GM23338 (cell line): Measurements from ENCODE around the gene AGAP1. TPM values are rescaled to one million over a fixed set of nuclear protein-coding genes. Genes with fewer than 3 reads are reported as not detected.

Experiments used
- ATAC-seq: fragments of 200-7000 bp; cut with Tn5 transposase; 3 replicates; pipeline ENCODE4 v1.9.1; 2020
- DNase-seq: peaks from one replicate; pipeline ENCODE4 v3.0.0-alpha.2; 2015; ENCODE audit warnings: low spot score
- H2AFZ ChIP-seq: fragments of 200-600 bp; sonication (generic); 2 replicates; pipeline ENCODE4 v1.8.0; 2016; ENCODE audit warnings: antibody characterized with exemption, mild to moderate bottlenecking, moderate library complexity
- H3F3A ChIP-seq: fragments of 200-600 bp; sonication (generic); replicated peaks from 2 replicates; pipeline ENCODE4 v1.8.0; 2017; ENCODE audit warnings: antibody characterized with exemption, mixed run types, low read depth
- H3K27ac ChIP-seq: fragments of 200-600 bp; sonication (generic); 2 replicates; pipeline ENCODE4 v1.6.1; 2016; ENCODE audit warnings: low read depth
- H3K27me3 ChIP-seq: fragments of 200-600 bp; sonication (generic); 2 replicates; pipeline ENCODE4 v1.8.0; 2016; ENCODE audit warnings: mild to moderate bottlenecking, mixed run types, moderate library complexity; ENCODE audit not compliant: insufficient read depth
- H3K36me3 ChIP-seq: fragments of 200-600 bp; sonication (generic); 2 replicates; pipeline ENCODE4 v1.8.0; 2016; ENCODE audit warnings: mild to moderate bottlenecking; ENCODE audit not compliant: insufficient read depth
- H3K4me1 ChIP-seq: fragments of 200-600 bp; sonication (generic); 2 replicates; pipeline ENCODE4 v1.8.0; 2016; ENCODE audit warnings: mild to moderate bottlenecking, moderate library complexity; ENCODE audit not compliant: insufficient read depth
- H3K4me2 ChIP-seq: fragments of 200-600 bp; sonication (generic); 2 replicates; pipeline ENCODE4 v1.7.1; 2017; ENCODE audit warnings: mixed run types
- H3K4me3 ChIP-seq: fragments of 200-600 bp; sonication (generic); 2 replicates; pipeline ENCODE4 v1.6.1; 2016; ENCODE audit warnings: mixed run types
- H3K79me2 ChIP-seq: fragments of 200-600 bp; sonication (generic); replicated peaks from 2 replicates; pipeline ENCODE4 v1.8.0; 2017; ENCODE audit warnings: mild to moderate bottlenecking; ENCODE audit not compliant: insufficient read depth
- H3K9me2 ChIP-seq: fragments of 200-600 bp; sonication (generic); 2 replicates; pipeline ENCODE4 v1.8.0; 2017; ENCODE audit not compliant: insufficient read depth
- H4K20me1 ChIP-seq: fragments of 200-600 bp; sonication (generic); replicated peaks from 2 replicates; pipeline ENCODE4 v1.8.0; 2017; ENCODE audit warnings: mild to moderate bottlenecking; ENCODE audit not compliant: insufficient read depth
- H3K27ac Mint-ChIP-seq: 2 replicates; pipeline ENCODE4 v1.8.0; 2020; ENCODE audit warnings: inconsistent platforms, mild to moderate bottlenecking, moderate library complexity, mixed read lengths
- H3K27me3 Mint-ChIP-seq: 3 replicates; pipeline ENCODE4 v1.8.0; 2022; ENCODE audit warnings: low read depth, mild to moderate bottlenecking, moderate library complexity, mixed read lengths, inconsistent platforms; ENCODE audit not compliant: insufficient read depth, poor library complexity
- H3K36me3 Mint-ChIP-seq: 3 replicates; pipeline ENCODE4 v1.8.0; 2021; ENCODE audit warnings: low read depth, mild to moderate bottlenecking, inconsistent platforms, moderate library complexity, mixed read lengths
- H3K4me1 Mint-ChIP-seq: 3 replicates; pipeline ENCODE4 v1.8.0; 2020; ENCODE audit warnings: mild to moderate bottlenecking, inconsistent platforms, mixed read lengths
- H3K4me3 Mint-ChIP-seq: 3 replicates; pipeline ENCODE4 v1.8.0; 2021; ENCODE audit warnings: moderate library complexity, mild to moderate bottlenecking, inconsistent platforms, mixed read lengths
- H3K9me3 Mint-ChIP-seq: 3 replicates; pipeline ENCODE4 v1.8.0; 2020; ENCODE audit warnings: moderate library complexity, mild to moderate bottlenecking, inconsistent platforms, mixed read lengths
- CREB1 ChIP-seq: fragments of 250-450 bp; sonication (Bioruptor Pico); IDR thresholded peaks from 2 replicates; pipeline ENCODE4 v1.5.0; 2020; ENCODE audit warnings: low read depth, mild to moderate bottlenecking, moderate library complexity
- CTCF ChIP-seq, 2 experiments: fragments of 200-600 bp in 1 of 2; sonication (generic) in 1 of 2; conservative IDR thresholded peaks; 2 replicates each; pipeline versions ENCODE4 v1.5.1 to v1.6.1; 2016 to 2017; ENCODE audit warnings: antibody characterized with exemption in 2 of 2, low read depth in 2 of 2, mild to moderate bottlenecking in 2 of 2, moderate library complexity in 1 of 2
- EZH2 ChIP-seq: fragments of 200-600 bp; sonication (generic); IDR thresholded peaks from one replicate; pipeline ENCODE4 v1.8.0; 2017; ENCODE audit warnings: antibody characterized with exemption, mild to moderate bottlenecking, low read depth; ENCODE audit not compliant: unreplicated experiment
- EZH2phosphoT487 ChIP-seq: fragments of 200-600 bp; sonication (generic); IDR thresholded peaks from one replicate; pipeline ENCODE4 v1.8.1; 2018; ENCODE audit warnings: antibody characterized with exemption; ENCODE audit not compliant: unreplicated experiment
- ZNF114 ChIP-seq: fragments of 250-450 bp; sonication (Bioruptor Pico); IDR thresholded peaks from 2 replicates; pipeline ENCODE4 v1.5.0; 2020; ENCODE audit warnings: mild to moderate bottlenecking, moderate library complexity
- polyA plus RNA-seq: library from polyadenylated mRNA; unstranded; fragments of >200 nt; fragmentation: Nextera tagmentation; extraction: Ambion mirVana; gene quantifications from 2 replicates; pipeline ENCODE4 v1.2.1, GENCODE V29; 2016
- total RNA-seq: library from RNA; depleted of rRNA; stranded (reverse); fragments of >200 nt; shearing (Covaris generic); gene quantifications from 2 replicates; pipeline ENCODE4 v1.2.3, GENCODE V29; 2014
- TF ChIP-seq, protein P1 (sequence below): fragments of 250-450 bp; sonication (Bioruptor Pico); IDR thresholded peaks from 2 replicates; pipeline ENCODE4 v1.5.0; 2020; ENCODE audit warnings: mild to moderate bottlenecking, moderate library complexity
- TF ChIP-seq, protein P2 (sequence below): IDR thresholded peaks from 2 replicates; pipeline ENCODE4 v1.6.1; 2016; ENCODE audit warnings: antibody characterized with exemption

The AGAP1 gene
- total and polyA plus RNA-seq, 2 experiments from 2014 or later: 13.3 to 27.9 TPM

GRCh38 chr2:236124182-236124893, 630.5 kb downstream of the AGAP1 start:
- peaks cover 3% of the 10 kb centered on the region; the same call in 1 of the 3 replicates for H3K36me3 Mint-ChIP-seq
- Histone ChIP-seq H3K27me3 (no peaks in the 10 kb centered on the region; the same call in 1 of the 2 replicates), H3K4me2 (no peak overlapping the region), H3F3A (0 out of 2 replicates have a peak, but pooled peaks cover 4% of the 10 kb centered on the region), H3K4me3 (no peak overlapping the region), H3K9me2 (no peaks in the 10 kb centered on the region), H3K4me1 (peaks cover 2% of the 10 kb centered on the region), H2AFZ (no peak overlapping the region), H3K27ac (no peak overlapping the region), H3K36me3 (no peaks in the 10 kb centered on the region), H3K79me2 (no peaks in the 10 kb centered on the region), H4K20me1 (peaks cover 3% of the 10 kb centered on the region; the same call in 1 of the 2 replicates)
- ATAC-seq (no peak), DNase-seq (no peak)
- peaks cover 30% of the 10 kb centered on the region for H3K4me1 Mint-ChIP-seq
- no peaks in the 10 kb centered on the region; the same call in 2 of the 3 replicates for H3K9me3 Mint-ChIP-seq
- H3K27me3 Mint-ChIP-seq: peaks cover 18% of the 10 kb centered on the region
- no peak overlapping the region for H3K27ac Mint-ChIP-seq
- no peak overlapping the region for H3K4me3 Mint-ChIP-seq
- TF ChIP-seq EZH2phosphoT487 (no peak), ZNF114 (no peak), CREB1 (no peak), EZH2 (no peak), CTCF (conservative IDR thresholded peaks at IDR 0.05; ENCODE audit: low read depth in 2 of 2) (no peak)
- TF ChIP-seq, protein P1, sequence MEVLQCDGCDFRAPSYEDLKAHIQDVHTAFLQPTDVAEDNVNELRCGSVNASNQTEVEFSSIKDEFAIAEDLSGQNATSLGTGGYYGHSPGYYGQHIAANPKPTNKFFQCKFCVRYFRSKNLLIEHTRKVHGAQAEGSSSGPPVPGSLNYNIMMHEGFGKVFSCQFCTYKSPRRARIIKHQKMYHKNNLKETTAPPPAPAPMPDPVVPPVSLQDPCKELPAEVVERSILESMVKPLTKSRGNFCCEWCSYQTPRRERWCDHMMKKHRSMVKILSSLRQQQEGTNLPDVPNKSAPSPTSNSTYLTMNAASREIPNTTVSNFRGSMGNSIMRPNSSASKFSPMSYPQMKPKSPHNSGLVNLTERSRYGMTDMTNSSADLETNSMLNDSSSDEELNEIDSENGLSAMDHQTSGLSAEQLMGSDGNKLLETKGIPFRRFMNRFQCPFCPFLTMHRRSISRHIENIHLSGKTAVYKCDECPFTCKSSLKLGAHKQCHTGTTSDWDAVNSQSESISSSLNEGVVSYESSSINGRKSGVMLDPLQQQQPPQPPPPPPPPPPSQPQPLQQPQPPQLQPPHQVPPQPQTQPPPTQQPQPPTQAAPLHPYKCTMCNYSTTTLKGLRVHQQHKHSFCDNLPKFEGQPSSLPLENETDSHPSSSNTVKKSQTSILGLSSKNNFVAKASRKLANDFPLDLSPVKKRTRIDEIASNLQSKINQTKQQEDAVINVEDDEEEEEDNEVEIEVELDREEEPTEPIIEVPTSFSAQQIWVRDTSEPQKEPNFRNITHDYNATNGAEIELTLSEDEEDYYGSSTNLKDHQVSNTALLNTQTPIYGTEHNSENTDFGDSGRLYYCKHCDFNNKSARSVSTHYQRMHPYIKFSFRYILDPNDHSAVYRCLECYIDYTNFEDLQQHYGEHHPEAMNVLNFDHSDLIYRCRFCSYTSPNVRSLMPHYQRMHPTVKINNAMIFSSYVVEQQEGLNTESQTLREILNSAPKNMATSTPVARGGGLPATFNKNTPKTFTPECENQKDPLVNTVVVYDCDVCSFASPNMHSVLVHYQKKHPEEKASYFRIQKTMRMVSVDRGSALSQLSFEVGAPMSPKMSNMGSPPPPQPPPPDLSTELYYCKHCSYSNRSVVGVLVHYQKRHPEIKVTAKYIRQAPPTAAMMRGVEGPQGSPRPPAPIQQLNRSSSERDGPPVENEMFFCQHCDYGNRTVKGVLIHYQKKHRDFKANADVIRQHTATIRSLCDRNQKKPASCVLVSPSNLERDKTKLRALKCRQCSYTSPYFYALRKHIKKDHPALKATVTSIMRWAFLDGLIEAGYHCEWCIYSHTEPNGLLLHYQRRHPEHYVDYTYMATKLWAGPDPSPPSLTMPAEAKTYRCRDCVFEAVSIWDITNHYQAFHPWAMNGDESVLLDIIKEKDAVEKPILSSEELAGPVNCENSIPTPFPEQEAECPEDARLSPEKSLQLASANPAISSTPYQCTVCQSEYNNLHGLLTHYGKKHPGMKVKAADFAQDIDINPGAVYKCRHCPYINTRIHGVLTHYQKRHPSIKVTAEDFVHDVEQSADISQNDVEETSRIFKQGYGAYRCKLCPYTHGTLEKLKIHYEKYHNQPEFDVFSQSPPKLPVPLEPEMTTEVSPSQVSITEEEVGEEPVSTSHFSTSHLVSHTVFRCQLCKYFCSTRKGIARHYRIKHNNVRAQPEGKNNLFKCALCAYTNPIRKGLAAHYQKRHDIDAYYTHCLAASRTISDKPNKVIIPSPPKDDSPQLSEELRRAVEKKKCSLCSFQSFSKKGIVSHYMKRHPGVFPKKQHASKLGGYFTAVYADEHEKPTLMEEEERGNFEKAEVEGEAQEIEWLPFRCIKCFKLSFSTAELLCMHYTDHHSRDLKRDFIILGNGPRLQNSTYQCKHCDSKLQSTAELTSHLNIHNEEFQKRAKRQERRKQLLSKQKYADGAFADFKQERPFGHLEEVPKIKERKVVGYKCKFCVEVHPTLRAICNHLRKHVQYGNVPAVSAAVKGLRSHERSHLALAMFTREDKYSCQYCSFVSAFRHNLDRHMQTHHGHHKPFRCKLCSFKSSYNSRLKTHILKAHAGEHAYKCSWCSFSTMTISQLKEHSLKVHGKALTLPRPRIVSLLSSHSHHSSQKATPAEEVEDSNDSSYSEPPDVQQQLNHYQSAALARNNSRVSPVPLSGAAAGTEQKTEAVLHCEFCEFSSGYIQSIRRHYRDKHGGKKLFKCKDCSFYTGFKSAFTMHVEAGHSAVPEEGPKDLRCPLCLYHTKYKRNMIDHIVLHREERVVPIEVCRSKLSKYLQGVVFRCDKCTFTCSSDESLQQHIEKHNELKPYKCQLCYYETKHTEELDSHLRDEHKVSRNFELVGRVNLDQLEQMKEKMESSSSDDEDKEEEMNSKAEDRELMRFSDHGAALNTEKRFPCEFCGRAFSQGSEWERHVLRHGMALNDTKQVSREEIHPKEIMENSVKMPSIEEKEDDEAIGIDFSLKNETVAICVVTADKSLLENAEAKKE: no peak
- TF ChIP-seq, protein P2, sequence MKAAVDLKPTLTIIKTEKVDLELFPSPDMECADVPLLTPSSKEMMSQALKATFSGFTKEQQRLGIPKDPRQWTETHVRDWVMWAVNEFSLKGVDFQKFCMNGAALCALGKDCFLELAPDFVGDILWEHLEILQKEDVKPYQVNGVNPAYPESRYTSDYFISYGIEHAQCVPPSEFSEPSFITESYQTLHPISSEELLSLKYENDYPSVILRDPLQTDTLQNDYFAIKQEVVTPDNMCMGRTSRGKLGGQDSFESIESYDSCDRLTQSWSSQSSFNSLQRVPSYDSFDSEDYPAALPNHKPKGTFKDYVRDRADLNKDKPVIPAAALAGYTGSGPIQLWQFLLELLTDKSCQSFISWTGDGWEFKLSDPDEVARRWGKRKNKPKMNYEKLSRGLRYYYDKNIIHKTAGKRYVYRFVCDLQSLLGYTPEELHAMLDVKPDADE: no peak
